Measurements from ENCODE around the gene KMT2B.
"Not testable (repeated sequence)": the region's sequence is repeated elsewhere in the genome, so short reads cannot be mapped to it uniquely, and the experiment has no call there.

The KMT2B gene

DNA sequence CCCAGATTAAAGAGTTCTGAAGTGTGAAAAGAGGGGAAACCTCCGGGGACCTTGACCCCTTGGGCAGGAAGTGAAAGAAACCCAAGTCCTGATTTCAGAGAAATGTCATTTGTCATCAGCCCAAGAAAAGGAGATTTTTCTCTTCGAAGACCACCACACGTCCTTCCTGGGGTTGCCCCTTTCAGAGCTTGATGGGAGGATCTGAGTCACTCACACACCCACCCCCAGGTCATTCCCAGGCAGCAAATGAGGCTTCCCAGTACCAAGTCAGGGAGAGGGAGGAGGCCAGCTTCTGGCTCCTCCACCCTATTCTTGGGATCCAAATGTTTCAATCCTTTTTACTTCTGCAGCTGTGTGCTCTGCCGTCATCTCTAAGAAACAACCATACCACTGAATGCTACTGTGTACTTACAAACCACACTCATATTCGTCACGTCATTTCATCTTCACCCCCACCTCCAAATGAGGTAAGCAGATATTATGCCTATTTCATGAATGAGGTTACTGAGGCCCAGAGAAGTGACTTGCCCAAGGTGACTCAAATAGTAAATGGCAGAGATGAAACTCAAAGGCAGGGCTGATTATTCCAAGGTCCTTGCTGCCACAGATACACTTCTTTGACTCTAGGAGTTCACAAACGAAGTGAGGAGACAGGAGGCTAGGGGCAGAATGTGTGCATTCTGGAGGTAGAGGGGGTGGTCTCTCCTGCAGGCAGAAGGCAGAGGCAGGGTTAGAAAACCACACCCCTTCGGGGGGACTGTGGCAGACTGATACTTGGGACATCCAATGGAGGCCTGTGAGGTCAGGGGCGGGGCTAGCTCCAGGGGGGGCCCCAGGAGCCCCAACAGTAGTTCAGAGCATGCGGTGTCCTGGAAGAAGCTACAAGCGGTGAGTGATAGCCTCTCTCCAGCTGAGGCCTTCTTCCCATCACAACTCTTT lies 5.0 kb upstream of the KMT2B start:
- no peak for DNase-seq (ENCODE audit: low read depth)

DNA sequence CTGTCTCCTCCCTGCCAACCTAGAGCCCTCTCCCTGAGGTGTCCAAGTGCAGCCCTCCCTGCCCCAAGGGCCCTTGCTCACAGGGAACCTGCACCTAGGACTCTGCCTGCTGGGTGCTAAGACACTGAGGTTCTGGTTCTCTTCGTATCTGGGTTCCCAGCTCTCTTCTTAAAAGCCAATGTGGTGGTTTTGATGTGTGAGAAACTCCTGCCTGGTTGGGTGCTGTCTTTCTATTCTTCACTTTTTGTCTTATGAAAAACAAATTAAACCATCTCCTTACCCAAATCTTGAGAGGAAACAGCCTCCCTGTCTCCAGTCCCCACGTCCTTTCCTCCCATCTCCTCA lies 4.3 kb upstream of the KMT2B start:
- DNase-seq (ENCODE audit: low read depth): no peak

DNA sequence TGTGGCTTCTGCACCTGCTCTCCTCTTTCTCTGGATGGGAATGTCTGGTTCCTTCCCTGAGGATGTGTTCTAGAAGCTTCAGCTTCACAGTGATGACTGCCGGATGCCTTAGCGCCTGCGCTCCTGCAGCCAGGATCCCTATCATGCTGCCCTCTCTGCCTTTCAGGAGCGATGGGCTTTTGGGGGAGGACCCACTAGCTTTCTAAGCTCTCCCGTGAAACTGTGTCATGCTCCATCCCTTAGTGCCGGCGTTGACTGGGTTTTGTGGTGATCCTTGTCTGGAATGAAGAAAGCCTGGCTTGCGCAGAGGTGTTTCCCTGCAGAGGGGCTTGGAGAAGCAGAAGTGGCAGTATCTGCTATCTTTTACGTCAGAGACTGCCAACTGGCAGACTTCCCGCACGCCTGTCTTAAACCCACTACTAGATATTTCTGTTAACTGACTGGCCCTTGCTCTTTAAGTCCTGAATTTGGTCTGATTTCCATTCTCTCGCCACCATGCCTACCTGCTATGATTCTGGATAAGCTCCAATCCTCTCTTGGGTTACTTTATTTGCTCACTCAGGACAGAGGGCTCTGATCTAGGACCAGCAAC lies 3.8 kb upstream of the KMT2B start:
- DNase-seq (ENCODE audit: low read depth): no peak

- no peak for DNase-seq (ENCODE audit: low read depth)
Observed at GRCh38 chr19:35714601-35715354, 3.0 kb upstream of the KMT2B start.

DNA sequence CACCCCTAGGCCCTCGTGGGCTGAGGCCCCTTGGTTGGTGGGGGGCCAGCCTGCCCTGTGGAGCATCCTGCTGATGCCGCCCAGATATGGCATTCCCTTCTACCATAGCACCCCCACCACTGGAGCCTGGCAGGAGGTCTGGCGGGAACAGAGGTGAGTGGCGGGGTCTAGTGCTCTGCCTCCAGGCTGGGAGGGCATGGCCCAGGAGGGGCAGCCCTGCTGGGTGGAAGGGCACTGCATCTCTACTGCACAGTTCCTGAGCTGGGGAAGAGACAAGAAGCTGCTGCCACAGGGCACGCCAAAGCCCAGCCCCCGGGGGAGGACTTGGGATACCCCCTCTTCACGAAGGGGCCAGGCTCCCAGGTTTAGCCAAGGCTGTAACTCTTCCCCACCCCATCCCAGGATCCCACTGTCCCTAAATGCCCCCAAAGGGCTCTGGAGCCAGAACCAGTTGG lies 2.4 kb upstream of the KMT2B start:
- no peak for DNase-seq (ENCODE audit: low read depth)

DNA sequence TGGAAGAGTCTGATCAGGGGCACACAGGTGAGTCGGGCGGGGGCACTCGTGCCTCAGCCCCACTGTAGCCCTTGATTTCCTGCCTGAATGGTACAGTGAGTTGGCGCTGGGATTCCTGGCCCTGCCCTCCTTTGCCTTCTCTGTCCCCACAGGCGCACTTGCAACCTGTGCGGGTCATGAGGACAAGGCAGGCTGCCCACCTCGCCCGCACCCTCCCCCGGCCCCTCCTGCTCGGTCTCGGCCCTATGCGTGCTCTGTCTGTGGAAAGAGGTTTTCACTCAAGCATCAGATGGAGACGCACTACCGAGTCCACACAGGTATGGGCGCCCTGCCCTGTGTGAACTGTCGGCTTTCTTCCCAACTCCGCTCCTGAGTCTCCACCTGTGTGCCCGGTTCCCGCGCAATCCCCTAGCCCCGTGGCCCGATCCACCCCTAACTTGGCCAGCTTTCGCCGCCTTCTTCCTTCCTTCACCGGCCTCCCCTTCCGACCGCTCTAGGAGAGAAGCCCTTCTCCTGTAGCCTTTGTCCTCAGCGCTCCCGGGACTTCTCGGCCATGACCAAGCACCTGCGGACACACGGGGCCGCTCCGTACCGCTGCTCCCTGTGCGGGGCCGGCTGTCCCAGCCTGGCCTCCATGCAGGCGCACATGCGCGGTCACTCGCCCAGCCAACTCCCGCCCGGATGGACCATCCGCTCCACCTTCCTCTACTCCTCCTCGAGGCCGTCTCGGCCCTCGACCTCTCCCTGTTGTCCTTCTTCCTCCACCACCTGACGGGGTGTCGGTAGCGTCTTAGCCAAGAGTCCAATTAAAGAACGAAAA lies 1.6 kb upstream of the KMT2B start:
- DNase-seq (ENCODE audit: low read depth): peak; percentile 18

DNA sequence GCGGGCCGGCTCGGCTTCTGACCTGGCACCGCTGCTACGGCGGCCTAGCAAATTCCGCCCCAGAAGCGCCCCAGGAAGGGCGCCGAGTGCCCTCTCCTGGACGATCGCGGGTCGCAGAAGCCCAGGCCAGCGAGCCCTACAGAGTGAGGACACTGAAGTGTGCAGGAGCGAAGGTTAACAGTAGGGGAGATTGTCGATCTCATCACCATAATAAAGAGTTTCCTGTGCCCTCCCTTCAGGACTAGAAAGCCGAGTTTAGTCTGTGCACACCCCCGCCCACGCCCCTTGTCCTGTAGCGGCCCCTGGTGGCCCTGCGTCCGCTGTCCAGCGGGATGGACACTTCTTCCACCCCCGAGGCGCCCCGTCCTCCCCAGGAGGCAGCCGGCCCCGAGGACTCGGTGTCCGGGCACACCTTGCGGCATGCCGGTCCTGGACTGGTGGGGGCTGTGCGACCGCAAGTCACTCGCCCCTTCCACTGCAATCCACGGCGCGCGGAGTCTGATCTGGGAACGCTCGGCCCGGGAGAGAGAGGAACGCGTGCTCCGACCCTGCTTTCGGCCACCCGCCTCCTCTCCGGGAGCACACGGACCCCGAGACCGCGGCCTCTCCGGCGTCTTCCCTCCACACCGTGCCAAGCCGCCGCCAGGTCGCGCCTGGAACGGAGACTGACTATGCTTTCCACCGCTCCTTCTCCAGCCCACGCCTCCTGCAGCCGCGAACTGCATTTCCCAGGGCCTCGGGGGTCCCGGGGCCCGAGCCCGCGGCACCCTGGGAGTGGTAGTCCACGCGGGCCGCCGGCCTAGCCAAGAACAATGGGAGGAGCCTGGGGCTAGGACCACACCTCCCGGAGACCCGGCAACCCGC lies 770 bp upstream of the KMT2B start:
- DNase-seq (ENCODE audit: low read depth): peak; percentile 81

- DNase-seq (ENCODE audit: low read depth): no peak
Observed at GRCh38 chr19:35718345-35719041, 690 bp downstream of the KMT2B start.

GRCh38 chr19:35719402-35720162 lies 1.8 kb downstream of the KMT2B start:
- DNase-seq (ENCODE audit: low read depth): no peak

- DNase-seq (ENCODE audit: low read depth): no peak
Observed at GRCh38 chr19:35720163-35720524, 2.3 kb downstream of the KMT2B start.

DNA sequence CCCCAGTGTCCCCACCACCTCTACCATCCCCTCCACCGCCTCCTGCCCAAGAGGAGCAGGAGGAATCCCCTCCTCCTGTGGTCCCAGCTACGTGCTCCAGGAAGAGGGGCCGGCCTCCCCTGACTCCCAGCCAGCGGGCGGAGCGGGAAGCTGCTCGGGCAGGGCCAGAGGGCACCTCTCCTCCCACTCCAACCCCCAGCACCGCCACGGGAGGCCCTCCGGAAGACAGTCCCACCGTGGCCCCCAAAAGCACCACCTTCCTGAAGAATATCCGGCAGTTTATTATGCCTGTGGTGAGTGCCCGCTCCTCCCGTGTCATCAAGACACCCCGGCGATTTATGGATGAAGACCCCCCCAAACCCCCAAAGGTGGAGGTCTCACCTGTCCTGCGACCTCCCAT lies 2.8 kb downstream of the KMT2B start:
- no peak for DNase-seq (ENCODE audit: low read depth)

- DNase-seq (ENCODE audit: low read depth): no peak
Observed at GRCh38 chr19:35721374-35721773, 3.6 kb downstream of the KMT2B start.

- no peak for DNase-seq (ENCODE audit: low read depth)
Observed at GRCh38 chr19:35722461-35722860, 4.7 kb downstream of the KMT2B start.

- DNase-seq (ENCODE audit: low read depth): no peak
Observed at GRCh38 chr19:35722897-35723296, 5.1 kb downstream of the KMT2B start.

GRCh38 chr19:35723671-35724070 lies 5.9 kb downstream of the KMT2B start:
- DNase-seq (ENCODE audit: low read depth): no peak

- DNase-seq (ENCODE audit: low read depth): not testable (repeated sequence)
Observed at GRCh38 chr19:35724132-35724531, 6.3 kb downstream of the KMT2B start.

DNA sequence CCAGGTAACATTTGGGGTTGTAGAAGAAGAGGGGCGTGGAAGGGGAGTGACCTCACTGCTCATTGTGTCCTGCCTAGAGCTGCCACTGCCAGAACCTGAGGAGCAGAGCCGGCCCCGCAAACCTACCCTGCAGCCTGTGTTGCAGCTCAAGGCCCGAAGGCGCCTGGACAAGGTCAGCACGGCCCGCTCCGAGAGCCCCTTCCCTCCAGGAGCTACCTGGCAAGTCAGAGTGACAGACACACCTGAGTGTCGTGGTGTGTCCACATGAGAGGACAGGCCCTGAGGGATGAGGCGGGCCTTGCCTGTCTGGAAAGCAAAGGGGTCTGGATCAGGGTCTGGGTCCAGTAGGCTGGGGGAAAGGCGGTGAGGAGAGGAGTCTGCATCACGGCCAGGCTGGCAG lies 6.8 kb downstream of the KMT2B start:
- no peak for DNase-seq (ENCODE audit: low read depth)

DNA sequence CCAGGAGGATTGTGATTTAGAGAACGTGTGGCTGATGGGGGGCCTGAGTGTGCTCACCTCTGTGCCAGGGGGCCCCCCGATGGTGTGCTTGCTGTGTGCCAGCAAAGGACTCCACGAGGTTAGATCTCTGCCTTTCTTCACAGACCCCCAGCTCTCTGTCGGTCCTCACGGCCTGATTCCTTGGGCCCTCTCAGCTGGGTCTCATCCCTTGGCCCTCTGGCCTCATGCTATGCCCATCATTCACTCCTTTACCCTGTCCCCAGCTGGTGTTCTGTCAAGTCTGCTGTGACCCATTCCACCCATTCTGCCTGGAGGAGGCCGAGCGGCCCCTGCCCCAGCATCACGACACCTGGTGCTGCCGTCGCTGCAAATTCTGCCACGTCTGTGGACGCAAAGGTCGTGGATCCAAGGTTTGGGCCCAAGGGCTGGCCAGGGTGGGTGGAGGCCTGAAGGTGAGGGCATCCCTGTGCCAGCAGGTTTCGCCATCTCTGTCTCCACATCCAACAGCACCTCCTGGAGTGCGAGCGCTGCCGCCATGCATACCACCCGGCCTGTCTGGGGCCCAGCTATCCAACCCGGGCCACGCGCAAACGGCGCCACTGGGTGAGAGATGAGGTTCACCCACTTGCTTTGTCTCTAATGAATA lies 7.5 kb downstream of the KMT2B start:
- no peak for DNase-seq (ENCODE audit: low read depth)

All from fibroblast of gingiva (primary cell).